ENCODE data around the gene FSTL5.
"Not testable (repeated sequence)": the region's sequence is repeated elsewhere in the genome, so short reads cannot be mapped to it uniquely, and the experiment has no call there.

Gene FSTL5

DNA sequence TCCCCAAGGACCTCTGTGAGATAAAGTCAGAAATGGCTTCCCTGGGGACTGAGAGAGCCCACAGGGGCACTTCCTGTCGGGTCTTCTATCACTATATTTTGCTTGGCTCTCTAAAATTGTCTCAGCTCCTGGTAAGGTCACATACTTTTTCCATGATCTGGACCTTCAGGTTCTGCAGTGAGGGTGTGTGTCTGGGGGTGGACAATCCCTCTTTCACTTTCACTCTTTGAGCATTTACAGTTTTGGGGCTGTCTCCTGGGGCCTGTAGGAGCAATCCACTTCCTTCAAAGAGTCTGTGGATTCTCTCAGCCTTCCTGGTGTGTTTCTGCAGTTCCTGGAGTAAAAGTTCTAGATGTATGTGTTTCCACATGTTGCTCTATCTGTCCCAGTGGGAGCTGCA is 335.7 kb downstream of the FSTL5 start:
- no peak for FAIRE-seq

DNA sequence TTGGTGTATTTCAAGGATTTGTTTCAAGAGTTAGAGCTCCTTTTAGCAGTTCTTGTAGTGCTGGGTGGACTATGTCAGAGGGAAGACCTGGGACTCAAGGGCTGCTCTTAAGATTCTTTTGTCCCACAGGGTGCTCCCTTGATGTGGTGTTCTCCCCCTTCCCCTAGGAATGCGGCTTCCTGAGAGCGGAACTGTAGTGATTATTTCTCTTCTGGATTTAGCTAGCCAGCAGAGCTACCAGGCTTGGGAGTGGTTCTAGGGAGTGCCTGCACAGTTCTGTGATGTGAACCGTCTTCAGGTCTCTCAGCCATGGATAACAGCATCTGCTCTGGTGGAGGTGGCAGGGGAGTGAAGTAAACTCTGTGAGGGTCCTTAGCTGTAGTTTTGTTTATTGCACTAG is 336.8 kb downstream of the FSTL5 start:
- no peak for FAIRE-seq

DNA sequence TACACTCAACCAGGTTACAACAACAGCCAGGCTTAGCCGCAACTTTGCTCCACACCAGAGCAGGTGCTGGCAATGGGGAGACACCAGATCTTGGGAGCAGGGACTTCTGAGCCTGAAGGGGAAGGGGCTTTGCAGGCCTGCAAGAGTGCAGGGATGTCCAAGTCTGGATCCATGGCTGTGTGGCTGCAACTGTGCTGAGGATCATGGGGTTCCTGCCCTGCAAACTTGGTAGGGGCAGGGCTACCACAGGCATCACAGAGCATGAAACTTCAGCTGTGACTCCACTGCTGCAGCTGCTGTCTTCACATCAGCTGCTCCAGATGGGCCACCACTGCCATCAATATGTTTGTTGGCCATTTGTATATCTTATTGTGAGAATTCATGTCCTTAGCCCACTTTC is 340.4 kb downstream of the FSTL5 start:
- FAIRE-seq = no peak

DNA sequence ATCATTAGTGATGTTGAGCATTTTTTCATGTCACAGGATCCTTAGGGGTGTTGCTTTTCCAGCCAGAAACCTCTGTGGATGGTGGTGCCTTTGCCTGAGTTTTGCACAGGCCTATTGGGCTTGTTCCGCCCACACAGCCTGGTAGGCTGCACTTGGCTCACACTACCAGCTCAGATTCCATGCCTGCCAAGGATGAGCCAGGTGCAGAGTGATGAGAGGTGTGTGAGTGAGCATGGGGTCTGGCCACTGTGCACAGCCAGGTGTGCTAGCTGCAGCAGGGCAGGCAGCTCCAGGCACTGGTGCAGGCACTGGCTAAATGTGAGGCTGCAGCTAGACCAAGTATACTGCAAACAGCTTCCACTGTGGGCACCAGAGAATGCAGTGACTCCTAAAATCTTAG is 341.6 kb downstream of the FSTL5 start:
- FAIRE-seq = no peak

DNA sequence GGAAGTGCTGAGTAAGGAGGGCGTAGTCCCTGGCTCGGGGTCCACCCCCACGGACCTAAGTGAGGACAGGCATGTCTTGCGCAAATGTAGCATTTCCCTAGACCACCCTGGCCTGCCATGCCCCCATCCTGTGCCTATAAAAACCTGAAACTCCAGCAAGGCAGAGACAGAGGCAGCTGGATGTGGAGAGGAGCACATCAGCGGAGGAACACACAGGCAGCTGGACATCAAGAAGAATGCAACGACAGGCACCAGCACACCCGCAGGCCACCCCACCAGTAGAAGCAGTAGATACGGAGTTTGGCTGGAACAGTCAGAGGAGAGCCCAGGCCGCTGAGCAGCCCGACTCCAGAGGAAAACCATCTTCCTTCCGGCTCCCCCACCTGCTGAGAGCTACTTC is 345.9 kb downstream of the FSTL5 start:
- FAIRE-seq = no peak

DNA sequence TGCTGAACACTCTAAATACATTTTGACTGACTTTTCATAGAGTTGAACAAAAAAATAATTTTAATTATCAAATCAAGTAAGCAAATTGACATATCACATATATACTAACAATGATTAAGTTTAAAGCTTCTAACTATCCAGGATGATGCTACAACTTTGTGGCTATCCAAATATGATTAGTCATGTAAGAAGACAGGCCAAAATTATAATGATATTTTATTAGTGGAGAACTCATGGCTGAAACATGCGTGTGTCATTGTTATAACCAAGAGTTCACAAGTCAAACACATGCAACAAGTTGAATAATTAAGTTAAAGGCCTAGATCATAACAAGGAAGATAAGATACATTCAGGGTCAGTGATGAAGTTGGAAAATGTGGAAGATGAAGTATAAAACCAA is 346.8 kb downstream of the FSTL5 start:
- no peak for FAIRE-seq

DNA sequence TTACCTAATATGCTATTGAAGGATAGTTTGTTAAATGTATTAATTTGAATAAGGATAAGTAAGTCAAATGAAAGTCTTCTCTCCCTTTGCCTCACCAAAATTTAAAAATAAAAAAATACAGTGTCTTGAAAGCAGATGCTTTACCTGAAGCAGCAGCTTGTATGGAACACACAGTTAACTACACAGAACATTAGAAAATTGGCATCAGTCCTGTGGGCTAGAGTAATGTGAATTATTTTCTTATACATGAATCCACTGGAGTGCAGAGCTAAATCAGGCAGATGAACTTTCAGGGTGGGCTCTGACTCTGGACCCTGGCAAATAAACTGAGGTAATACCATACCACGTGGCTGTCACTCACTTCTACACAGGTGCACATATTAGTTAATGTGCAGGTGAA is 348.0 kb downstream of the FSTL5 start:
- no peak for FAIRE-seq

DNA sequence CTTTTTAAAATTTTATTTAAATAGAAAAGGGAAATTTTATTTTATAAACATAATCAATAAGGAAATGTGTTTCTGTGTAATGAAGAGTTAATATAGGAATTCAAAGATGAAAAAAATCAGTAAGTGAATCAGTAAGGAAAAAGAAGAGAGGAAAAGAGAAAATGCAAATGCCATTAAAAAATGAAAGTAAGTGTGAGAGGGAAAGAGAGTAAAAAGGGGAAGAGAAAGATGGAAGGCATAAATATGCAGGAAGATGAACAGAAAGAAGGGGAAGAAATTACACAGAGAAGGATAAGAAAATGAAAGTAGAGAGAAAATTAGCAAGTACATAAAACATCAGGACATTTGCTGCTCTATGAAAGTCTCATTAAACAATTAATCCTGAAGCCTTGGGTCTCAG is 349.9 kb downstream of the FSTL5 start:
- FAIRE-seq = no peak

DNA sequence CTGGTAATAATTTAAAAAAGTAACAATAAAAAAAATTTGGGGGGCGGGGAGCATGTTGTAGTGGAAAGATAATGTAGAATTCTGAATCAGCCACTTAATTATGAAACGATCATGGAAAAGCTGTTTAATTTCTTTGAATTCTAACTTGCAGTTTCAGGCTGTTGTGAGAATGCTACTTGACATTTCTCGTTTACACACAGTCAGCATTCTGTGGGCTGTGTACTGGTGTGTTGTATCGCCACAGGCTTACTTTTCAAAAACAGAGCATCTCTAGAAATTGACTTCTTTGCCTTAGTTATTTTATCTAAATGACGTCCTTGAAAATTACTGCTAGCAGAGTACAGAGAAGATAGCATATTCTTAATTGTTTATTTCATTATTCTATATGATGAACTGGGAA is 350.4 kb downstream of the FSTL5 start:
- FAIRE-seq = no peak

DNA sequence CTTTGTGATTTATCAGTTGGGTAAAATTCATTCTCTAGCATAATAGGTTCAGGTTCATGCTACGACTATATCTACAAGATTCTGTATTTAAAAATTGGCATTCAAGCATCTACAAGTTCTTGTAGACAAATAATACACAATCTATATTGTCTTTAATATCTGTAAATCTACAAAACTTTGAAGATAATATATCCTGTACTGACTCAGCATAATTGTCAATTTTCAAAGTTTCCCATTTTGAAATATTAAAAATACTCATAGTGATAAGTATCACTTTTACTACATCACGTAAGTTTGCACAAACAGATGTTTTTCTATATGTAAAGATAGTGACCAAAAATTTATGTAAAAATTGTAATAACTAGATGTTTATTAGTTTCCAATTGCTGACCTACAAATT is 360.6 kb downstream of the FSTL5 start:
- no peak for FAIRE-seq

DNA sequence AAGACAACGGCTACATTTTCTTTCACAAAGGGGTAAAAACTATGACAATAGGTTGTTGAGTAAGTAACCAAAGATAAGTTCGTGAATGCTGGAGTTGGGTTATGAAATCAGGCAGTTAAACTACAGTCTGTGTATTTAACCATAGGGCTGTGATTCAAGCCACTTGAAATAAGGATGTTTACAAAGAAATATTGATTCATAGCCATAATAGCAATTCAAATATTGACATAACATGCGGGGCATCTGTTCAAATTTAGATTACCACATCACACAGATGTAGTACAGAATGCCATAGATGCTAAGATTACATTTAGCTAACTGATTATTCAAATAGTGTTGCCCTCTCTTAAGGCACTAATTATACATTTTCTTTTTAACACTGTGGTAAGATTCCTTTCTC is 364.1 kb downstream of the FSTL5 start:
- FAIRE-seq = no peak

DNA sequence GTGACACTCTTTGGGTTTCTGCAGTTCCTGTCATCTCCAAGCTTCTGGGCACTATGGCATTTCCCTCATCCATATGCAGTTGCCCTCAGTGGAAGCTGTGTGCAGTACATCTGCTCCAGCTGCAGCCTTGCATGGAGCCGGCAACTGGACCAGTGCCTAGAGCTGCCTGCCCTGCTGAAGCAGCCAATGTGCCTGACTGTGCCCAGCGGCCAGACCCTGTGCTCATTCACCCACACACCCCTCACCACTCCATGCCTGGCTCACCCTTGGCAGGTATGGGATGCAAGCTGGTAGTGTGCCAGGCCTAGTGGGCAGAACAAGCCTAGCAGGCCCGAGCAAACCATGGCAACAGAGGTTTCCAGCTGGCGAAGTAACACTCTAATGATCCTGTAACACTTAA is 370.8 kb downstream of the FSTL5 start:
- no peak for FAIRE-seq

DNA sequence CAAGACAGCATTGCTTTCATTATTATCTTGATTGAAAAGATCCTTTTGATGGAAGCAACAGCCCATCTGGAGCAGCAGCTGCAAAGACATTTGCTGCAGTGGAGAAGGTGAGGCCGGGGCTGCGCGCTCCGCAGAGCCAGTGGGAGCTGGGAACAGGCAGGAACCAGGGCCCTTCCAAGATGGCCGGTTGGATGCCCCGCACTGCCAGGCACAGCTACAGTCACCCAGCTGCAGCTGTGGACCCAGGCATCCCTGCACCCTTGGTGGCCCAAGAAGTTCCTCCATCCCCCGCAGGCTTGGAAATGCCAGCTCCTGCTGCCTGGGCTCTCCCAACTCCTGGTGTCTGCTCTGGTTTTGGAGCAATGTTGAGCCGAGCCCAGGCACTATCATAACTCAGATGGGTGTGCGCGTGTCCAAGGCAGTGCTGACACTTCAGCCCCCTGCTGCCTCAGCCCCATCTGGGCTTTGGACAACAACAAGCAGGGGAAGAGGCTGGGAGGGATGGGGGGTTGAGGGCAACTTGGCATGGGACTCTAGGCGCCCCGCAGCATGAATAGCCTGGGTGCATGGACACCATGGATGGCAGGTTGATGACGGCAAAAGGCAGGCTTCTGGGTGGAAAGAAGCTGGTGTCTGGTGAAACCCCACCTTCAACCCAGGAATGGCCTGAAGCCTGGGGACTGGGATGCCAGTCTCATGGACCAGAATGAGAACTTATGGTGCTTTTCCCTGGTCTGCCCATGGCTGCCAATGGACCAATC is 371.8 kb downstream of the FSTL5 start:
- no peak for FAIRE-seq

DNA sequence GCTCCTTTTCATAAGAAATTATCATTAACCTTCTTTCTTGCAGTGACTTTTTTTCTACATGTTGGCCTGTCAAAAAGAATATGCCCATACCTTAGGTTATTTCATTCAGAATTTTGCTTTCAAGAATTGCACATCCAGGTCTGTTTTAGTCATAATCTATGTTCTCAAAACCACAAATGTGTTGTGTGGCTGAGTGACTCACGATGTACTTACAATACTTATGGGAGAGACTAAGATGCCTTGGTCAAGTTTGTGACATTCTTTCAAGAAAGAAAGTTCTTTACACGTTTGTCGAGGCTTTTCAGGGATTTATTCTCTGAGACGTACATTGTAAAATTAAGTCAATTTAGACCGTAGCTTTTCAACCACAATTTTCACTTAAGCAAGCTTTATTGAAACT is 396.7 kb downstream of the FSTL5 start:
- FAIRE-seq = no peak

DNA sequence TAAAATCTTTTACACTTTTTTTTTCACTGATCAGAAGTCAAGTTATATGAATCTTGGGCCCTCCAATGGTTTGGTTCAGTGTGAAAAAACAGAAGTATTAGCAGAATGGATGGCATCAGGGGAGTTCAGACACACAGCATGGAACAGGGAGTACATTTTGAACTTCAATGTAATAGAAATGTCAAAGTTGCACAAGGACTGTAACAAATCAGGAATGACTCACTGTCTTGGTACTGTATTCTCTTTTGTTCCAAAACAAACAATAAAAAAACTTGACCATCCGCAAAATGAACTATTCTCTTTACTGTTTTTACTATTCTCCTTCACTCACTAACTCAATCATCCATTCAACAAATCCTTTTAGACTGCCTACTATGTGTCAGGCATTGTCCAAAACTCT is 401.0 kb downstream of the FSTL5 start:
- FAIRE-seq = no peak

DNA sequence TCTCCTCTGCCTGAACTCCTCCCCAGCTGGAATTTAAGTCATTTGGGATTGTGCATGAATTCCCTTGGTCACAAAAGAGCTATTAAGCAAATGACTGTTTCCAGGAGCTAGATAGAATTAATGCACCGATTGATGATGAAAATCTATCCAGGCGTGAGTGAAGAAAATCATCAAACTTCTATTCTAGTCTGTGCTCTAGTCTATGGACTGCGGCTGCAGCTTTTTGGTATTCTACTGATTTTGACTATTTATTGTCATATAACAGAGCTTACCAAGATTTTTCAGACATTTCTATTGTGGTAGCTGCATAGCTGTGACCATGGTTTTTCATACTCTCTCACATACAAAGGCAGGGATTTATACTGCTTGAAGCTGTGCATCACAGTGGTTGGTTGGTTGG is 403.8 kb downstream of the FSTL5 start:
- no peak for FAIRE-seq

DNA sequence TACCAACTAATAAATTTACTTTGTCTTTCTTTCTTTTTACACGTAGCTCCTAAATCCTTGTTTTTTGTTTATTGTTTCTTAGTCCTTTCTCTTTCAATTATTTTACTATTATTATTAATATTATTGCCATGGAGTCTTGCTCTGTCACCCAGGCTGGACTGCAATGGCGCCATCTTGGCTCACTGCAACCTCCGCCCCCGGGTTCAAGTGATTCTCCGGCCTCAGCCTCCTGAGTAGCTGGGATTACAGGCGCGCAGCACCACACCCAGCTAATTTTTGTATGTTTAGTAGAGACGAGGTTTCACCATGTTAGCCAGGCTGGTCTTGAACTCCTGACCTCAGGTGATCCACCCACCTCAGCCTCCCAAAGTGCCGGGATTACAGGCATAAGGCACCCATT is 405.4 kb downstream of the FSTL5 start:
- FAIRE-seq = not testable (repeated sequence)

DNA sequence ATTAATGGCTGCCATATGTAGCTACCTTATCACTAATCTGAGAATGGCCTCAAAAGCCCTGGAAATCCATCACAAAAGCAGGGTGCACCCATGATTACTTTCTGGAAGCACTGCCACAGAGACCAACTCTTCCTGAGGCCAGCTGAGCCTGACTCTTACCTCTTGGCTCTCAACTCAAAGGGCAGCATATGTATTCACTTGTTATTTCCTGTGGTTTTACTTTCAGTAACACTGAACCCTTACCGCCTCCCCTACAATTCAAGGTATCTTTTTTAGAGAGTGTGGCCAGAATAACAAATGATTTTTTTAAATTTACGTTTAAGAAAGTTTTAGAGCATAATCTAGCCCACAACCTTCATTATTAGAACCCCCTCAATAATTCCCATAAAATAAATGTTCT is 434.9 kb downstream of the FSTL5 start:
- FAIRE-seq = no peak

DNA sequence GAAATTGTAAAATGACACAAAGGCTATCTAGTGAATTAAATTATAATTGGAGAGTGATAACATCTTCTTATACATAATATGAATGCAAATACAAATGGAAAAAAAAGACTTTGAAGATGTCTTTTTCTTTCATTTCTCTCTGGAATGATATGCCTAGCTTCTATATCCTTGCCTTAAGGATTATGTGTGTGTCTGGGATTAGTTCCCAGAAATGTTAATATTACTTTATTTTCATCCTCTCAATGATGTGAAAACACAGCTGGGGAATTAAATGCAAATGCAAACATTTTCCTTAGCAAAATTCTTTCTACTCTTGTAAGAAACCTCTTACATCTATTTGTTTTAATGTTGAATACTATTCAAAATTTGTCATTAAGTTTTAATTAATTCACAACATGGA is 441.9 kb downstream of the FSTL5 start:
- no peak for FAIRE-seq

DNA sequence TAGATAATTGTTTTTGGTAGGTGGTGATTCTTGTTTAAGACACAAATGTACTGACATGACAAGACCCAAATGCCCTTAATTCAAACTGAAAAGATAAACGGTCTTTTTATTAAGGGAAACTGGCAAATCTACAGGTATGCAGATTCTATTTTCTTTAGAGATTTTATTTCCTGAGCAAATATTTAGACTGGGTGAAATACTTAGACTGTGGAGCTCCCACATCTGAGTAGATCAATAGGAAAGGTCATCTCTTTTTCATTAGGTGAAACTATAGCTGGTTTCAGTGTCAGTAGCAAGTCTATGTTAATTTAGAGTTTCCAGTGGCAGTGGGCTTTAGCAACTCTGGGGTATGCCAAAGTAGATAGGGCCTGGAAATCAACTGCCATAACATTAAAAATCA is 446.7 kb downstream of the FSTL5 start:
- no peak for FAIRE-seq

DNA sequence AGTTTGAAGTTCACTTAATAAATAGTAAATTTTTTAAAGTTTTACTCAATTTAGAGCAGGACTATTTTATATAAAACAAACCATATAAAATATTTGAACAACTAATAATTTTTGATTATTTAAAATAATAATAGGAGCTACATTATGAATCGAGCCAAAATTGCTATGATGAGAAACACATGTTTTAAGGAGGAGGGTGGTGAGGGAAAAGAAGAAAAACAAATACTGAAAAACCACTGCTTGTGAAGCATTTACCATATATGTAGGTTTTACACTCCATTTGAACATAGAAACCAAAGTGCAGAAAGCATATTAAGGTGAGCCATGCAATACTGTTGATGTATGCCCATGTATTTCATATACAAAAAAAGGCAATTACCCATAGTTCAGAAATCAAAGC is 448.9 kb downstream of the FSTL5 start:
- FAIRE-seq = no peak

DNA sequence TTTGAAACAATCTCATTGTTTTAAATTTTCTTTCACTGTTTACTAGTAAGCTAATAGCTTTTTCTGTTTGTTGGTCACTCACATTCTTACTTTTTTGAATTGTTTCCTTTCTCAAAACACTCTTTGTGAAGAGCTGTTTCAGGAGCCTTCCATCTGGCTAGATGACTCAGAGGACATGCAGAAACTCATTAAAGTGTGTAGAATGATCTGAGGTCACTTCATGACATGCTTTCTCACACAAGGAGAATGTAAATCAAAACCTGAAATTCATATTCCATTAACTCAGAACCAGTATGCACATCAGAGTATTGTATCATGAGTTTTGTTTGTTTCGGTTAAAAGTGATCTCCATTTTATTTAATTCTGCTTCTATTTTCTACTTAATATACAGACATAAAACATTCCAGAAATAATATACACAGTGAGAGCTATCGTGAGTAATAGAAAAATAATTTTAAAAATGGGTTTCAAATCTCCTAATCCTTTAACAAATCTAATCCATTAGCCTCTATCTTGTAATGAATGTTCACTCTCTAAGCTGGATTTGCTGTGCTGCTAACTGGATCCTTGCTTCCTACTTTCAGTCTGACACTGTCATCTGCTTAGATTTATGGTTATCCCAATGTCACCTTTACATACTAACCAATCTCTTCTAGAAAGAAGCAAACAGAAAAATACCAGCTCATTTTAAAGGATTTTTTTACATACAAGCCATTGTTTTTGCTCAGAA is 449.6 kb downstream of the FSTL5 start:
- FAIRE-seq = no peak

DNA sequence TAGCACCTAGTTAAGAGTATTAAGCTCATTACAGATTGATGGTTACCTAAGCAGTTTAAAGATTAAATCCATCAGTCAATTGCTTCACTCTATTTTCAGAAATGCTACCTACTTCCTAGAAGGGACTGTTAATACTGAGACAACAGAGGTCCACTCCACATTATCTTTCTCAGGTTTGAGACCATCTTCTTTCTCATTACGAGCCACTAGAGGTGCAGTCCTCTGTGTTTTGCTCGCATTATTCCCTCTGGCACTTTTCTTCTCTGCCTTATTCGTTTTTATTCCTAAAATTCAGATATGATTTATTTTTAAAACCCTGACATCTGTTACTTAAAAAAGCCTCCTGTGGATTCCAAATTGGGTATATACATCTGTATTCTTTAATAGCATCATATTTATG is 459.1 kb downstream of the FSTL5 start:
- no peak for FAIRE-seq

DNA sequence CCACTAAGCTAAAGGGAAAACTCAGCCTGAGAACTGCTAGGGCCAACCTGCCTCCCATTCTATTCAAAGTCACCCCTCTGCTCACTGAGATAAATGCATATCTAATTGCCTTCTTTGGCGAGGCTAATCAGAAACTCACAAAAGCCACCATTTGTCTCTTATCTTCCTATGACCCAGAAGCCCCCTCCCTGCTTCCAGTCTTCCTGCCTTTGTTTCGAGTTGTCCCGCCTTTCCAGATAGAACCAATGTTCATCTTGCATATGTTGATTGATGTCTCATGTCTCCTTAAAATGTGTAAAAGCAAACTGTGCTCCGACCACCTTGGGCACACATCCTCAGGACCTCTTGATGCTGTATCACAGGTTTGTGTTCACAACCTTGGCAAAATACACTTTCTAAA is 459.8 kb downstream of the FSTL5 start:
- FAIRE-seq = no peak

DNA sequence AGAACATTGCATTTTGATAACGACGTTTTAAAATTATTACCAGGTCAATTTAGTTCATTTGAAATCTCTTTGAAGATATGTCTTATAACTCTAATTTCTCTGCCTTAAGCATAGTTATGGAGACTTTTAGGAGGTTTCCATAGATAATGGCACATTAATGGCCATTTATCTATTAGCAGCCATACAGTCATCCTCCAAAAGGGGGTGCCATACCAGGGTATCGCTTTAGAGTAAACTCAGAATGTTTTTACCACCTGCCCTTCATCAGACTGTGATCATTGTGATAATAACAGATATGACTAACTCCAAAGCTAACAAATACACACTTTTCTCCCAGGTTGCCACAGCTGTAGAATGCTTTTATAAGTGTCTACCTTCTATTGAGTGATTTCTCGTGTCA is 461.5 kb downstream of the FSTL5 start:
- FAIRE-seq = no peak
